ENCODE measurements around the gene RBM47. TPM values are rescaled to one million over a fixed set of nuclear protein-coding genes. Genes with fewer than 3 reads are reported as not detected.

RBM47 gene
- total RNA-seq, 1 experiment from 2014 or later: 70.3 TPM

- Histone ChIP-seq H3K4me1 (ENCODE audit: insufficient read depth, low read length) (no peaks in the 10 kb centered on the region; the same call in 1 of the 2 replicates), H3K14ac (ENCODE audit: insufficient read depth, low read length) (no peak overlapping the region), H2BK20ac (ENCODE audit: low read depth, low read length, poor library complexity, severe bottlenecking) (no peak overlapping the region), H3K27ac (ENCODE audit: insufficient read length, low read depth, low read length) (no peak overlapping the region), H4K5ac (ENCODE audit: insufficient read length, low read depth, low read length) (no peak overlapping the region), H2AFZ (ENCODE audit: low read length) (no peak overlapping the region), H3T11ph (ENCODE audit: low read length) (no peak overlapping the region), H3K4me2 (ENCODE audit: insufficient read depth, insufficient read length, low read length) (no peak overlapping the region), H3K23ac (ENCODE audit: insufficient read length, low read depth, low read length) (no peak overlapping the region), H3K27me3 (ENCODE audit: insufficient read depth, low read length) (no peaks in the 10 kb centered on the region), H3K9me3 (ENCODE audit: control insufficient read depth, low read depth, low read length) (no peaks in the 10 kb centered on the region), H3K18ac (ENCODE audit: insufficient read length, low read depth, low read length) (no peak overlapping the region), H3K79me2 (ENCODE audit: insufficient read depth, low read length) (no peaks in the 10 kb centered on the region; the same call in 1 of the 2 replicates), H2BK12ac (ENCODE audit: insufficient read length, low read depth, low read length) (no peak overlapping the region), H3K9ac (ENCODE audit: extremely low read depth, insufficient read length, low read length) (no peak overlapping the region), H3K23me2 (ENCODE audit: insufficient read length, low read depth, low read length, poor library complexity, severe bottlenecking) (no peaks in the 10 kb centered on the region), H3K4ac (ENCODE audit: low read depth, low read length) (no peak overlapping the region), H4K20me1 (ENCODE audit: control insufficient read depth, insufficient read depth, insufficient read length) (no peaks in the 10 kb centered on the region), H4K91ac (ENCODE audit: insufficient read length, low read depth, low read length) (no peak overlapping the region), H3K56ac (ENCODE audit: insufficient read length, low read depth, low read length) (no peak overlapping the region), H4K8ac (replicated peaks; ENCODE audit: insufficient read length, low read depth, low read length) (no peak overlapping the region), H2BK120ac (ENCODE audit: low read depth, low read length, poor library complexity, severe bottlenecking) (no peak overlapping the region), H2BK5ac (ENCODE audit: insufficient read length, low read length) (no peak overlapping the region), H2BK15ac (ENCODE audit: low read depth, low read length) (no peak overlapping the region), H2AK5ac (ENCODE audit: insufficient read length, low read length) (no peak overlapping the region), H3K79me1 (ENCODE audit: insufficient read depth, low read depth, low read length, poor library complexity, severe bottlenecking) (no peaks in the 10 kb centered on the region)
- Mint-ChIP-seq H3K4me3 (no peak overlapping the region), H3K4me1 (peaks cover 14 to 19% of the 10 kb centered on the region in 2 experiments), H3K9me3 (no peaks in the 10 kb centered on the region), H3K27me3 (ENCODE audit: low read depth) (no peaks in the 10 kb centered on the region), H3K36me3 (ENCODE audit: insufficient read depth in 1 of 3, low read depth in 3 of 3) (peaks cover 5 to 16% (median 9%) of the 10 kb centered on the region in 3 experiments; a peak in 6 of 7 replicates), H3K27ac (no peak overlapping the region)
- DNase-seq: no peak
- no peak for TF ChIP-seq CTCF (conservative IDR thresholded peaks at IDR 0.05)
- no CpG with 5 or more reads among the region's 4 CpGs for WGBS (ENCODE audit: extremely low coverage, insufficient read length, low lambda C conversion rate)
Measured at GRCh38 chr4:40461062-40461461, 168.6 kb downstream of the RBM47 start.

Measured in H9 (cell line).